Esophagus muscularis mucosa (tissue), 4 donors: ENCODE results near the gene TBC1D14. TPM values are rescaled to one million over a fixed set of nuclear protein-coding genes. Genes with fewer than 3 reads are reported as not detected.

ENCODE experiments used
- DNase-seq: peaks from one replicate; pipeline ENCODE4 v3.0.0-alpha.2; 2017; ENCODE audit errors: extremely low spot score
- H3K27ac ChIP-seq, 4 donors: fragments of 200-600 bp; sonication (generic); replicated peaks in 1 of 4; 1 replicate in 3 of 4; 2 replicates in 1 of 4; pipeline ENCODE4 v1.5.1; 2016 to 2019; ENCODE audit warnings: mild to moderate bottlenecking in 1 of 4
- H3K27me3 ChIP-seq, 4 donors: fragments of 200-600 bp; sonication (generic); one replicate each; pipeline versions ENCODE4 v1.5.1 to v1.6.0; 2016 to 2019
- H3K36me3 ChIP-seq, 4 donors: fragments of 200-600 bp; sonication (generic); one replicate each; pipeline ENCODE4 v1.5.1; 2016 to 2019
- H3K4me1 ChIP-seq, 4 donors: fragments of 200-600 bp; sonication (generic); one replicate each; pipeline ENCODE4 v1.5.1; 2016 to 2019
- H3K4me3 ChIP-seq, 4 donors: fragments of 200-600 bp; sonication (generic); 1 replicate in 2 of 4; 2 replicates in 2 of 4; pipeline ENCODE4 v1.5.1; 2016 to 2019; ENCODE audit warnings: mild to moderate bottlenecking in 4 of 4, moderate library complexity in 1 of 4
- H3K9me3 ChIP-seq, 4 donors: fragments of 200-600 bp; sonication (generic); 1 replicate in 3 of 4; 2 replicates in 1 of 4; pipeline ENCODE4 v1.5.1; 2016 to 2019
- CTCF ChIP-seq, 3 experiments: fragments of 200-600 bp in 2 of 3; fragments of 450-650 bp in 1 of 3; sonication (generic) in 2 of 3; IDR thresholded peaks; one replicate each; pipeline ENCODE4 v1.5.1; 2017 to 2019; ENCODE audit warnings: antibody characterized with exemption in 3 of 3, mild to moderate bottlenecking in 2 of 3, moderate library complexity in 1 of 3
- EP300 ChIP-seq: sonication (generic); formaldehyde crosslinking; IDR thresholded peaks from one replicate; pipeline ENCODE4 v1.6.1; 2017; ENCODE audit warnings: antibody characterized with exemption
- POLR2A ChIP-seq: fragments of 450-650 bp; IDR thresholded peaks from one replicate; pipeline ENCODE4 v1.6.1; 2017; ENCODE audit warnings: antibody characterized with exemption, moderate library complexity, mild to moderate bottlenecking, low read depth
- POLR2AphosphoS5 ChIP-seq, 2 donors: sonication (generic); formaldehyde crosslinking; IDR thresholded peaks; one replicate each; pipeline ENCODE4 v1.6.1; 2017; ENCODE audit warnings: antibody characterized with exemption in 2 of 2
- WGBS: methylation state at CpG from one replicate; pipeline ENCODE4 v1.1.5; 2018; 5-methylcytosine and 5-hydroxymethylcytosine counted together
- intact Hi-C: fragments of 100-400 bp; cut with DNase I; formaldehyde crosslinking; loops from one replicate; pipeline ENCODE4 v1.15.1; 2023
- total RNA-seq, 4 donors: library from RNA; depleted of rRNA; stranded (reverse); fragments of >200 nt; gene quantifications; one replicate each; pipeline versions ENCODE4 v1.1.0 to v1.2.1, GENCODE V29; 2016

The TBC1D14 gene
- total RNA-seq, 4 donors from 2014 or later = 37.0 to 49.4 (median 44.2) TPM

DNA sequence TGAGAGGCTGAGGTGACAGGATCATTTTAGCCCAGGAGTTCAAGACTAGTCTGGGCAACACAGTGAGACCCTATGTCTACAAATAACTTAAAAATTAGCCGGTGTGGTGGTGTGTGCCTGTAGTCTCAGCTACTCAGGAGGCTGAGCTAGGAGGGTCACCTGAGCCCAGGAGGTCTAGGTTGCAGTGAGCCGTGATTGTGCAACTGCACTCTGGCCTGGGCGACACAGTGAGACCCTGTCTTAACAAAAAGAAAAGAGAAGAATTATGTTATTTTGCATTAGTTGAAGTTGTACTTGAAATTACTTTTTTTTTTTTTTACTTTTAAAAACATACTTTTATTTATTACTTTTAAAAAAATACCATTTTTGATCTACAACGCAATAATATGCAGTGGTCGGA, 111.7 kb downstream of the TBC1D14 start:
- peaks cover 18 to 94% (median 75%) of the 10 kb centered on the region in 4 donors for H3K36me3 ChIP-seq
- no peaks in the 10 kb centered on the region for H3K27me3 ChIP-seq
- no peaks in the 10 kb centered on the region for H3K9me3 ChIP-seq
- intact Hi-C loops = no loop called here
- WGBS = 74% methylated on average over 5 of the region's 5 CpGs
- H3K4me3 ChIP-seq = no peak overlapping the region
- no peak for DNase-seq
- no peak overlapping the region for H3K27ac ChIP-seq
- TF ChIP-seq CTCF (IDR thresholded peaks at IDR 0.05) = no peak
- no peak for TF ChIP-seq POLR2AphosphoS5 (IDR thresholded peaks at IDR 0.05)
- no peak for TF ChIP-seq EP300
- TF ChIP-seq POLR2A = no peak
- no peaks in the 10 kb centered on the region for H3K4me1 ChIP-seq

DNA sequence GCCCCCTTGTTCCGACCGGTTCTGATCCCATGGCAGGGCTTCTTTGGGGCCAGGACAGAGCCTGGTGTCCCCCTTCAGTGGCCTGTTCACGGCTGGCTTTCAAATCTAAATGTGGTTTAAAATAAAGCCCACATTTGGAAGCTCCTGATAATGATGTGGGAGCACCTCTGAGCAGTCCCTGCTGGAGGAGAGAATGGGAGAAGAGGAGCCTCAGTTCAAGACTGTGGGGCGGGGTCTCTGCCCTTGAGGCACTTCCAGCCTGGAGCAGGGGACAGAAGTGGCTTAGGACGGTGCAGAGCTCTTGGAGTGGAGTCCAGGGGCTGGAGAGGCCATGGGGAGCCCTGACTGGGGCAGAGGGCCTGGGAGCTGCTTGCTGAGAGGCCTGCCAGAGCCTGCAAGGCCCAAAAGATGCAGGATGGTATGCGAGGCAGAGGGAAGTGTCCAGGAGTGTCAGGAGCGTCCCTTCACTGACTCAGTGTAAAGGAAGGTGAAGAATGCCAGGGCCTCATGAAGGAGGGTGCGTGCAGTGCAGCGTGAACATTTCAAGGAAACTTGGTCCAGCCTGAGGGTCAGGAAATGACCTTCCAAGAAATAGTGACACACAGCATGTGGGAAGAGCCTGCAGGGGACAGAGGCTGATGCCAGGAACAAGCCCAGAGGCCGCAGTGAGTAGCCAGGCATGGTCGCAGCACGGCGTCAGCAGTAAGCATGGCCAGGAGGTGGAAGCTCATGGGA, 112.5 kb downstream of the TBC1D14 start:
- Histone ChIP-seq H3K36me3 (peaks cover 14 to 94% (median 73%) of the 10 kb centered on the region in 4 donors), H3K4me3 (no peak overlapping the region), H3K27me3 (no peaks in the 10 kb centered on the region), H3K4me1 (no peaks in the 10 kb centered on the region), H3K27ac (no peak overlapping the region), H3K9me3 (no peaks in the 10 kb centered on the region)
- intact Hi-C loops = no loop called here
- TF ChIP-seq POLR2A (no peak), CTCF (IDR thresholded peaks at IDR 0.05) (no peak), EP300 (no peak), POLR2AphosphoS5 (IDR thresholded peaks at IDR 0.05) (no peak)
- WGBS = 77% methylated on average over 11 of the region's 13 CpGs
- DNase-seq = no peak

DNA sequence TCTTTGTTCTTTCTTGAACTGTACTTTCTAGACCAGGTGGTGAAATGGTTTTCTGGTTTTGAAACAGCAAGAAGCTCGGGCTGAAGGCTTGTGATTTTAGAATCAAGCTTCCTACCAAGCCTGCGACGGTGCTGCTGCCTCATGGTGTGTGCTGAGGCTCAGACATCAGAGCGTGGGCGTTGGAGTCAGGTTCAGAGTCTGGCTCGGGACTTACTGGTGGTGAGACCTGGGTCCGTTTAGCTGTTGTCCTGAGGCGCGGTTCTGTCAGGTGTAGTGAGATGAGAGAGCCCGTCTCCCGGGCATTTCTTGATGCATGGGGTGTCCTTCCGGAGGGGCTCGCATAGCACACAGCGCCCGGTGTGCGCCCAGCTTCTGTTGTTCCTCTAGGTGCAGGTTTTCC, 113.9 kb downstream of the TBC1D14 start:
- 85% methylated on average over 9 of the region's 16 CpGs for WGBS
- no peak for DNase-seq
- H3K4me3 ChIP-seq = no peak overlapping the region
- TF ChIP-seq EP300 (no peak), CTCF (IDR thresholded peaks at IDR 0.05) (no peak), POLR2AphosphoS5 (IDR thresholded peaks at IDR 0.05) (no peak), POLR2A (no peak)
- H3K27ac ChIP-seq = no peak overlapping the region
- intact Hi-C loops = no loop called here
- H3K4me1 ChIP-seq = no peaks in the 10 kb centered on the region
- peaks cover 14 to 93% (median 76%) of the 10 kb centered on the region in 4 donors for H3K36me3 ChIP-seq
- H3K9me3 ChIP-seq = no peaks in the 10 kb centered on the region
- H3K27me3 ChIP-seq = no peaks in the 10 kb centered on the region

- H3K4me3 ChIP-seq = no peak overlapping the region
- 85% methylated on average over 7 of the region's 12 CpGs for WGBS
- H3K36me3 ChIP-seq = peaks cover 14 to 93% (median 74%) of the 10 kb centered on the region in 4 donors
- intact Hi-C loops = no loop called here
- TF ChIP-seq POLR2AphosphoS5 (IDR thresholded peaks at IDR 0.05) (no peak), EP300 (no peak), CTCF (IDR thresholded peaks at IDR 0.05) (no peak), POLR2A (no peak)
- no peak overlapping the region for H3K27ac ChIP-seq
- no peaks in the 10 kb centered on the region for H3K4me1 ChIP-seq
- no peak for DNase-seq
- H3K9me3 ChIP-seq = no peaks in the 10 kb centered on the region
- H3K27me3 ChIP-seq = no peaks in the 10 kb centered on the region
Observed at GRCh38 chr4:7023901-7024300, 114.3 kb downstream of the TBC1D14 start.
